BJ (cell line): ENCODE data around the gene FAM114A1. TPM values are rescaled to one million over a fixed set of nuclear protein-coding genes. Genes with fewer than 3 reads are reported as not detected.
"Not testable (repeated sequence)": the region's sequence is repeated elsewhere in the genome, so short reads cannot be mapped to it uniquely, and the experiment has no call there.

Source experiments
- CTCF ChIA-PET: fragments of 350-600 bp; formaldehyde crosslinking; extraction: SDS; loops from one replicate; lab custom pipeline; 2021; ENCODE audit warnings: antibody characterized with exemption, inconsistent platforms; lab: Yijun Ruan, JAX
- POLR2A ChIA-PET: fragments of 300-600 bp; sonication (Branson Sonifier 250); formaldehyde crosslinking; extraction: SDS; loops from one replicate; lab custom pipeline; 2021; ENCODE audit warnings: antibody characterized with exemption; lab: Charles Lee
- DNase-seq: peaks from one replicate; pipeline ENCODE4 v3.0.0-alpha.2; 2011; ENCODE audit warnings: low read depth
- H3K27me3 ChIP-seq: 2 replicates; pipeline ENCODE4 v1.6.0; 2011; ENCODE audit warnings: low read length; ENCODE audit not compliant: control insufficient read depth, insufficient read depth
- H3K36me3 ChIP-seq: 2 replicates; pipeline ENCODE4 v1.5.1; 2011; ENCODE audit warnings: low read length; ENCODE audit not compliant: control insufficient read depth, insufficient read depth
- H3K4me3 ChIP-seq: 2 replicates; pipeline ENCODE4 v1.5.1; 2011; ENCODE audit warnings: low read depth, mild to moderate bottlenecking, control low read depth, low read length
- polyA plus RNA-seq: library from polyadenylated mRNA; depleted of rRNA; stranded (reverse); fragments of >200 nt; gene quantifications from 2 replicates; pipeline ENCODE4 v1.2.3, GENCODE V29; 2011
- TF ChIP-seq, protein P1 (sequence below): IDR thresholded peaks from 2 replicates; pipeline ENCODE4 v1.5.1; 2011; ENCODE audit warnings: low read depth, mild to moderate bottlenecking, control low read depth, inconsistent platforms, low read length, moderate library complexity; ENCODE audit not compliant: insufficient read depth

FAM114A1 gene
- polyA plus RNA-seq, 1 experiment: 184 TPM

- POLR2A ChIA-PET: interaction anchor here (0.6 kb wide), 1 partner anchor 58 kb away, joined by 3 read pairs; no protein-coding TSS in a partner anchor
- no peaks in the 10 kb centered on the region for H3K36me3 ChIP-seq
- TF ChIP-seq, protein P1, sequence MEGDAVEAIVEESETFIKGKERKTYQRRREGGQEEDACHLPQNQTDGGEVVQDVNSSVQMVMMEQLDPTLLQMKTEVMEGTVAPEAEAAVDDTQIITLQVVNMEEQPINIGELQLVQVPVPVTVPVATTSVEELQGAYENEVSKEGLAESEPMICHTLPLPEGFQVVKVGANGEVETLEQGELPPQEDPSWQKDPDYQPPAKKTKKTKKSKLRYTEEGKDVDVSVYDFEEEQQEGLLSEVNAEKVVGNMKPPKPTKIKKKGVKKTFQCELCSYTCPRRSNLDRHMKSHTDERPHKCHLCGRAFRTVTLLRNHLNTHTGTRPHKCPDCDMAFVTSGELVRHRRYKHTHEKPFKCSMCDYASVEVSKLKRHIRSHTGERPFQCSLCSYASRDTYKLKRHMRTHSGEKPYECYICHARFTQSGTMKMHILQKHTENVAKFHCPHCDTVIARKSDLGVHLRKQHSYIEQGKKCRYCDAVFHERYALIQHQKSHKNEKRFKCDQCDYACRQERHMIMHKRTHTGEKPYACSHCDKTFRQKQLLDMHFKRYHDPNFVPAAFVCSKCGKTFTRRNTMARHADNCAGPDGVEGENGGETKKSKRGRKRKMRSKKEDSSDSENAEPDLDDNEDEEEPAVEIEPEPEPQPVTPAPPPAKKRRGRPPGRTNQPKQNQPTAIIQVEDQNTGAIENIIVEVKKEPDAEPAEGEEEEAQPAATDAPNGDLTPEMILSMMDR: no peak
- DNase-seq: no peak
- CTCF ChIA-PET: no interaction called here
- no peak overlapping the region for H3K4me3 ChIP-seq
- H3K27me3 ChIP-seq: no peaks in the 10 kb centered on the region
These were observed 117.9 kb downstream of the FAM114A1 start for GRCh38 chr4:38985410-38986100.

GRCh38 chr4:38987491-38987890 lies 119.9 kb downstream of the FAM114A1 start:
- POLR2A ChIA-PET: no interaction called here
- TF ChIP-seq, protein P1: no peak
- no peak for DNase-seq
- no peaks in the 10 kb centered on the region for H3K27me3 ChIP-seq
- H3K36me3 ChIP-seq: no peaks in the 10 kb centered on the region
- no peak overlapping the region for H3K4me3 ChIP-seq
- CTCF ChIA-PET: interaction anchor here (1.0 to 1.2 kb wide), 2 partner anchors 9 to 40 kb away, joined by 3 read pairs; no protein-coding TSS in a partner anchor

DNA sequence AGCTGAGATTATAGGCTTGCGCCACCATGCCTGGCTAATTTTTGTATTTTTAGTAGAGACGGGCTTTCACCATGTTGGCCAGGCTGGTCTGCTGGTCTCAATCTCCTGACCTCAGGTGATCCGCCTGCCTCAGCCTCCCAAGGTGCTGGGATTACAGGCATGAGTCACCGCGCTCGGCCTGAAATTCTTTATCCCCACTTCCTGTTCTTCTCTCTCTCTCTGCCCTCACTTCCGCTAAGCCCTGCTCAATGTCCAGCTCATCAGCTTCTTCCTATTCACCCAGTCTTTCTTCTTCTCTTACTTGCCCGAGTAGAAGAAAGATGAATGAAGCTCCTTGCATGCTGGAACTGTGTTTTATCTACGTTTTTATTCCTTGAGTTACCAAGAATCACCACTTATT lies 120.7 kb downstream of the FAM114A1 start:
- H3K4me3 ChIP-seq, CTCF ChIA-PET, H3K27me3 ChIP-seq, DNase-seq, POLR2A ChIA-PET, H3K36me3 ChIP-seq: not testable (repeated sequence)

DNA sequence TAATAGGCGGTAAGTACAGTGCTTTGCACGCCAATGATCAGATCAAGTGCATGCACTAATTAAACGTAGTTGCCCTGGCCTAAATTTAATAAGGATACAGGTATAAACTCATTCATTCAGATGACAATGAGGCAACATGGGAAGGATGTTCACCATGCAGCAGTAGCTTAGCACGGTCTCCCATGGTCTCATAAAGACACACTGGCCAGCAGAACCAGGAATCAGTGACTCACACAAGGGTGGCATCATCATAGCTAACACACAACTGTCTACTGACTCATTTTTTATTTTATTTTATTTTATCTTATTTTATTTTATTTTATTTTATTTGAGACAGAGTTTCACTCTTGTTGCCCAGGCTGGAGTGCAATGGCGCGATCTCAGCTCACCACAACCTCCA lies 121.9 kb downstream of the FAM114A1 start:
- POLR2A ChIA-PET: no interaction called here
- TF ChIP-seq, protein P1: no peak
- CTCF ChIA-PET: interaction anchor here (1.1 kb wide), 1 partner anchor 48 kb away, joined by 3 read pairs; no protein-coding TSS in a partner anchor
- no peak overlapping the region for H3K4me3 ChIP-seq
- H3K27me3 ChIP-seq: no peaks in the 10 kb centered on the region
- DNase-seq: no peak
- no peaks in the 10 kb centered on the region for H3K36me3 ChIP-seq

- POLR2A ChIA-PET: no interaction called here
These were observed 122.6 kb downstream of the FAM114A1 start for GRCh38 chr4:38990241-38990640.

More at GRCh38 chr4:38990241-38990640, 122.6 kb downstream of the FAM114A1 start:
- Histone ChIP-seq H3K27me3 (no peaks in the 10 kb centered on the region), H3K36me3 (no peaks in the 10 kb centered on the region), H3K4me3 (no peak overlapping the region)
- TF ChIP-seq, protein P1: no peak
- no peak for DNase-seq
- CTCF ChIA-PET: no interaction called here
